Left ventricle myocardium inferior (tissue), 1 donor: ENCODE data around the gene C7orf33. TPM values are rescaled to one million over a fixed set of nuclear protein-coding genes. Genes with fewer than 3 reads are reported as not detected.

Experiments used
- DNase-seq: peaks from one replicate; pipeline ENCODE4 v3.0.0-alpha.2; 2020
- H3K27ac ChIP-seq: fragments of 200-600 bp; replicated peaks from 2 replicates; pipeline ENCODE4 v1.8.0; 2021
- H3K27me3 ChIP-seq: fragments of 200-600 bp; 2 replicates; pipeline ENCODE4 v1.8.0; 2021; ENCODE audit warnings: low read depth
- H3K36me3 ChIP-seq: fragments of 200-600 bp; 2 replicates; pipeline ENCODE4 v1.8.0; 2021
- H3K4me1 ChIP-seq: fragments of 200-600 bp; 2 replicates; pipeline ENCODE4 v1.8.0; 2021
- H3K4me3 ChIP-seq: fragments of 200-600 bp; 2 replicates; pipeline ENCODE4 v1.8.0; 2021; ENCODE audit warnings: mild to moderate bottlenecking, moderate library complexity
- H3K9me3 ChIP-seq: fragments of 200-600 bp; replicated peaks from 2 replicates; pipeline ENCODE4 v1.8.0; 2021
- CTCF ChIP-seq: fragments of 200-600 bp; IDR thresholded peaks from 2 replicates; pipeline ENCODE4 v1.8.0; 2021; ENCODE audit warnings: antibody characterized with exemption, mild to moderate bottlenecking, borderline replicate concordance
- intact Hi-C: fragments of 100-400 bp; cut with micrococcal nuclease; formaldehyde crosslinking; loops from one replicate; pipeline ENCODE4 v1.11.0; 2022
- total RNA-seq: library from RNA; stranded (reverse); fragmentation: NEBNext Ultra II Directional; extraction: Animal tissue kit (Norgen Biotek cat#: 25700); gene quantifications from one replicate; pipeline ENCODE4 v1.2.1, GENCODE V29; 2021
- donor health status: DM: no; HTN: yes; CAD: no; lungs with severe emphysema.

The C7orf33 gene
- total RNA-seq, 1 donor from 2014 or later: not detected

DNA sequence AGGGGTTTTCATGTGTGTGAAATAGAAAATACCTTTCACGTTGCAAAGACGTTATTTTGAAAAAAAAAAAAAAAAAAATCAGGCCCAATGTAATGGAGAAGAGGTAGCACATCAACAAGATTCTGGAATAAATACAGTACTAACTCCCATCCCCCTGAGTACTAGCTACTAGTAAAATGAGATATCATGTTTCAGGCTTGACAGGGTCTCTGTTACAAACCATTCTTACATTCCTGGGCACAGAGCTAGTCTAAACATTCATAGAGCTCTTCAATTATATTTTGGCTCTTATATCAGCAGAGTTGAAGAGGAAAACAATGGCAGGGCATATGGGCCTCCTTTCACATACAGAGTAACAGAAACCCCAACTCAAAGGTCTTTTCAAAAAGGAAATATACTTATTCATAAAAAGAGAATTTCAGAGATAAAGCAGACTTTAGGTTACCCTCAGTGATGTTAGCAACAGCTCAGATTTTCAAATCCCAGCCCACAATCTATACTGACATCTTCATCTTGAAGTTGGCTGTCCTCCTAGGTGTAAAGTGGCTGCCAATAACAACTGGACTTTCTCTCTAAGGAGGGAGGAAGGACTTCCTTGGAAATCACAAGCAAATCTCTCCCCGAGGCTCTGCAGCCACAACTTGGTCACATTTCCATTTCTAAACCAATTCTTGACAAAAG lies 18.6 kb downstream of the C7orf33 start:
- H3K9me3 ChIP-seq: no peaks in the 10 kb centered on the region
- TF ChIP-seq CTCF: no peak
- H3K4me1 ChIP-seq: no peaks in the 10 kb centered on the region
- H3K27ac ChIP-seq: no peak overlapping the region
- no peaks in the 10 kb centered on the region for H3K36me3 ChIP-seq
- H3K27me3 ChIP-seq: peaks cover 38% of the 10 kb centered on the region
- H3K4me3 ChIP-seq: no peak overlapping the region
- intact Hi-C loops: no loop called here
- no peak for DNase-seq

DNA sequence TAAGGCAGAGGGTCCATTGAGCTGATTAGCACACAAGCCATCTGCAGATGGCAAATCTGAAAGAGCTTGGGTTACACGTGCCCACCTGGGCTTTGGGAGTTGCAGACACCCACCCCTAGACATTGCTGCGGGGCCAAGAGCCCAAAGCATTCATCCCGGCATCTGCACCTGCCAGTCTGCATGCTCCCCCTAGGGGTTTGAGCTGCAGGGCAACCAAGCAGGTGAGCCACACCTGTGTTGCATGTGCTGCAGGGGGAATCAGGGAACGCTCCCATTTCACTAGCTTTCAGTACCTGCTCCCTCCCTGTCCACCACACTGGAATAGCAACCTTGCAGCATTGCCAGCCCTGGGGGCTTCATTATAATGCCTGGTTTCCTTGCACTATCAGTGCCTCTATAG lies 21.1 kb downstream of the C7orf33 start:
- DNase-seq: no peak
- H3K27me3 ChIP-seq: peaks cover 41% of the 10 kb centered on the region

DNA sequence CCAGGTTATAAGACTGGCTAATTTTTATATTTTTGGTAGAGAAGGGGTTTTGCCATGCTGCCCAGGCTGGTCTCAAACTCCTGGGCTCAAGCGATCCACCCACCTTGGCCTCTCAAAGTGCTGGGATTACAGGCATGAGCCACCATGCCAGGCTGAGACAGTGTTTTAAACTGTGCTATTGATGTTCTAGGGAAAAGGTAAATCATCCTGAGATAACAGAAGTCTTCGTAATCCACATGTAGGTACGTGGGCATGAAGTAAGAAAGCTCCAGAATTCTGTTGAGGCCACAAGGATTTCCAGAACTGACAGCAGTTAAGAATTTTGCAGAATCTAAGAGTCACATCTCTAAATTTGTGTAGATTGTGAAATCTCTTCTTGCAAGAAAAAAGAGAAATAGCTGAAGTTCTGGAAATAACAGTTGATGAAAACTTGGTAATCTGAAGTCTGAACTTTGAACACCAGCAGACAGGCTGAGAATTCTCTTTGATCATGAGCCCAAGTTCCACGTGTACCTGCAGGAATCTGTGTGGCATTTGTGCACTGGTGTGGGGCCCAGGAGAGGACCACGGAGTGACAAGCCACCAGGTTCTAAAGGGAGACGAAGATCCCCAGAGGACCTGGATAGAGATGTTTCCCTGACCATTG lies 24.6 kb downstream of the C7orf33 start:
- Histone ChIP-seq H3K36me3 (no peaks in the 10 kb centered on the region), H3K4me3 (no peak overlapping the region), H3K27me3 (peaks cover 71% of the 10 kb centered on the region), H3K27ac (no peak overlapping the region), H3K9me3 (no peaks in the 10 kb centered on the region), H3K4me1 (no peaks in the 10 kb centered on the region)
- intact Hi-C loops: no loop called here
- no peak for DNase-seq
- TF ChIP-seq CTCF: no peak

More for the DNA sequence above, 21.1 kb downstream of the C7orf33 start:
- H3K4me3 ChIP-seq: no peak overlapping the region
- intact Hi-C loops: no loop called here
- H3K27ac ChIP-seq: no peak overlapping the region
- no peaks in the 10 kb centered on the region for H3K4me1 ChIP-seq
- TF ChIP-seq CTCF: no peak
- H3K9me3 ChIP-seq: no peaks in the 10 kb centered on the region
- no peaks in the 10 kb centered on the region for H3K36me3 ChIP-seq

DNA sequence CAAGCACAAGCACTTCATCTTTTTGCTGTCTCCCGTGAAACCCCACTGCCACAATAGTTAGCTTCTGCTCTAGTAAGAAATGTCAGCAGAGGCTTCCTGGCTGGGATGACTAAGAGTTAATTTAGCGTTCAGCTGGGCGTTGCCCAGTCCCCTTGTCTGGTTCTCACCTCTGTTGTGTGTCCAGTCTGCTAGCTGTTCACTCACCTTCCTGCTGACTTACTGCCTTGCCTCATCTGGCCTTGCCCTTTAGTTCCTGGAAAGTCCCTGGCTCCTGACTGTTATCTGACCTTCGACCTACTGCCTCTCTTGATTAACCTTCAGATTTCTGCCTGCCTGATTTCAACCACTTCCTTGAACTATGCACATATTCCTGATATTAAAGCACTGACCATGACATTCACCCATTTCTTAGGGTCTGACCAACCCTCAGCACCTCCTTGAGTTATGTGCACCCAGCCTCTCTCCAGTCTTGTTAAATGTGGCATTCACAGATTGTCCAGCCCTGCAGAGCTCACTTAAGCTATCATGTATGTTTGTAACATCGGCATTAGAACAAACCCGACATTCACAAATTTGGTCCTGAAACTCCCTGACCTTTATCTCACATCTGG lies 30.3 kb downstream of the C7orf33 start:
- DNase-seq: no peak
- H3K9me3 ChIP-seq: no peaks in the 10 kb centered on the region
- TF ChIP-seq CTCF: no peak
- H3K36me3 ChIP-seq: no peaks in the 10 kb centered on the region
- no peak overlapping the region for H3K27ac ChIP-seq
- peaks cover 54% of the 10 kb centered on the region for H3K27me3 ChIP-seq
- H3K4me1 ChIP-seq: peaks cover 9% of the 10 kb centered on the region
- intact Hi-C loops: no loop called here
- no peak overlapping the region for H3K4me3 ChIP-seq

DNA sequence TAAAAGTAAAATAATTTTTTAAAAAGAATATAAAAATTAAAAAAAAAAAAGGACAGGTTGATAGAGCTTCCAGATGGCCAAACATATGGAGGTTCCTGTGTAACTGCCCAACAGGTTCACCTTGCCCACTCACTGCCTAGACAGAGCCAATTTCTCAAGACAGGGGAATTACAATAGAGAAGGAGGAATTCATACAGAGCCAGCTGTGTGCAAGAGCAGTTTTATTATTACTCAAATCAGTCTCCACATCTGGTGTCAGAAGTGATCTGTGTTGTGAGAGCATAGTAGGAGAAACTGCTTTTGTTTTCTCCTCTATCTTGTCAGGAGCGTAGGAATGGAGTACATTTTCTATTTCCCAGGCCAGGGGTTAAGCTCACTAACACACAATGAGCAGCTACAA lies 31.0 kb downstream of the C7orf33 start:
- Histone ChIP-seq H3K27ac (no peak overlapping the region), H3K4me3 (no peak overlapping the region), H3K4me1 (peaks cover 9% of the 10 kb centered on the region), H3K36me3 (no peaks in the 10 kb centered on the region), H3K27me3 (peaks cover 47% of the 10 kb centered on the region), H3K9me3 (no peaks in the 10 kb centered on the region)
- no peak for DNase-seq
- TF ChIP-seq CTCF: no peak
- intact Hi-C loops: no loop called here
